HG02981 (cell line): Measurements from ENCODE around the gene GPR35.

Experiments used
- ATAC-seq: cut with Tn5 transposase; IDR thresholded peaks from one replicate; pipeline ENCODE4 v1.9.1; 2021; ENCODE audit warnings: mild to moderate bottlenecking, moderate library complexity; ENCODE audit not compliant: unreplicated experiment

GPR35 gene

DNA sequence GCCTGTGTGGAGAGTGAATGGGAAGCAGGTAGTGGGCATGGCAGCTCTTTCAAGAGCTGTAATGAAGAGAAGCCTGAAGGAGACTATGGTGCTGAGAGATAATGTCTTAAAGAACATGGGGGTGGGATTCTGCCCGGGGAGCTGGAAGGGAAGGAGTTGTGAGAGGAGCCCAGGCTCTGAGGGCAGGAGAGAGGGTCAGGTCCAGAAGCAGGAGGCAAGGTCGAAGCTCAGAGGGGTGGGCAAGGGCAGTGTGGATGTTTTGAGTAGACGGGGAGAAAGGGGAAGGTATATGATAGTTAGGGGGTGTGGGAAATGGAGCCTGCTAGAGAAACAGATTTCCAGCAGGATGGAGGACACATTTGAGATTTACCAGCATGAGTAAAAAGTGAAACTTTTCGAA is 36.6 kb upstream of the GPR35 start:
- no peak for ATAC-seq

DNA sequence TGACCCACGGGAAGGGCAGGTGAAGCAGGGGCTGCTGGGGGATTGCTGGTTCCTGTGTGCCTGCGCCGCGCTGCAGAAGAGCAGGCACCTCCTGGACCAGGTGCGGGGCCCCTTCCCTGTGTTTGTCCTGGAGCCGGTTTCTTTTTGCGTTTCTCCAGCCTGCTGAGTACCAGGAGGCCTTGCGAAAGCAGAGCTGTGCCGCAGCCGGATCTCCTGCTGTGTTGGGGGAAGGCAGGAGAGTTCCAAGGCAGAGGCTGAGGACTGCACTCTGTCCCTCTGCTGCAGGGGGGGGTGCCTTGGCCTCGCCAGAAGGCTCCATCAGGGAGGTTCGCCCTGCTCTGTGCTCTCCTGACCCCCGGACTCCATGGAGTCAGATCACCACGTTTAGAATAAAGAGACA is 35.9 kb upstream of the GPR35 start:
- no peak for ATAC-seq

DNA sequence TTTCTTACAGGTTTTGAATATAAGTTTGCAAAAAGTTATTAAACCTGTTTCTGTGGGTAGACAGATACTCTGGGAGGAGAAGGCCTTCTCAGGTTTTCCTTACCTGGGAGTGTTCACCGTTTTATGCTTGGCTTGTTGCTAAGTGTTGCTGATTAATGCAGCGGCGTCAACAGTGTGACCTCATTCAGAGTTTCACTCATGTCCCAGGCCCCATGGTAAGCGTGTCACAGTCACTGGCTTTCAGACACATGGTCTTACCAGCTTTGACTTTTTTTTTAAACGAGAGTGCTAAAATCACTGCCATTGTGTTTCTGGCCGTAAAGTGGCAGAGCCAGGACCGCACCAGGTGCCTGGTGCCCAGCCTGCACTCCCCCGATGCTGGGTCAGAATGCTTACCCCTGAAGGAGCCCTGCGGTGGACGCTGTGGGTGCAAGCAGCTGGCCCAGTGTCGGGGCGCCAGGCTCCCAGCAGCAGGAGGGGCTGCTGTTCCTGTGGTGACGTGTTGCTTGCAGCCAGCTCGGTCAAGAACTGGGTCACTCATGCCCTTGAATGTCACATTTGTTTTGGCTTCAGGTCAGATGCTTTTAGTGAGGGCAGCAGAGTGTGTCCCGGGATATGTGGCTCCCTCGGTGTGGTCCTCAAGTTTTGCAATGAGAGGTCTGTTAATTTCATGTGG is 35.3 kb upstream of the GPR35 start:
- no peak for ATAC-seq

DNA sequence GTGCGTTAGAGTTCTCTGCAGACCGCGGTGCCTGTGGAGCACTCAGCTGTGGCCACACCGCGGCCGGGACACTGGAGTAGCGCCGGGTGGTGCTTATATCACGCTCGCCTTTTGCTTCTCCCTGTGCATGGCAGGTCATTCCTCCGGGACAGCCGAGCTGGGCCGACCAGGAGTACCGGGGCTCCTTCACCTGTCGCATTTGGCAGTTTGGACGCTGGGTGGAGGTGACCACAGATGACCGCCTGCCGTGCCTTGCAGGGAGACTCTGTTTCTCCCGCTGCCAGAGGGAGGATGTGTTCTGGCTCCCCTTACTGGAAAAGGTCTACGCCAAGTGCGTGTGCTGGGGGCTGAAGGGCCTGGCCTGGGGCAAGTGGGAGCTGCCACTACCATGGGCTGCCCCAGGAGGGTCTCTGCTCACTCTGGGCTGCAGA is 34.6 kb upstream of the GPR35 start:
- ATAC-seq: no peak

DNA sequence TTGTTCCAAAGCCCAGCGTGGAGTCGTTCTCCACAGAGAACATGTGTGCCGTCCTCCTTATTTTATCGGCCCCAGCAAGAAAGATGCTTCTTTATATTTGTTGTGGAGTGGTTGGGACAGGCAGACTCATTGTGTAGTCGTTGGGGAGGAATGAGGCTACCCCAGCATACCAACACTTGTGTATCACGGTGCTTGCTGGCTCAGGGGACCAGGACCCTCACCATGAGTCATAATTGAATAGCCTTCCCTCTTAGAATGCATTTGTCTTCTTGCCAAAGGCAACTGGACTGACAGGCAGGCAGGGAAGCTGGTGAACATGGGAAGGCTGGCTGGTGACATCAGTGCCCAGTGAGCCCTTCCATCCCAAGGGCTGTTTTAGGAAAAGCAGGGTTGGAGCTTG is 34.1 kb upstream of the GPR35 start:
- ATAC-seq: no peak

DNA sequence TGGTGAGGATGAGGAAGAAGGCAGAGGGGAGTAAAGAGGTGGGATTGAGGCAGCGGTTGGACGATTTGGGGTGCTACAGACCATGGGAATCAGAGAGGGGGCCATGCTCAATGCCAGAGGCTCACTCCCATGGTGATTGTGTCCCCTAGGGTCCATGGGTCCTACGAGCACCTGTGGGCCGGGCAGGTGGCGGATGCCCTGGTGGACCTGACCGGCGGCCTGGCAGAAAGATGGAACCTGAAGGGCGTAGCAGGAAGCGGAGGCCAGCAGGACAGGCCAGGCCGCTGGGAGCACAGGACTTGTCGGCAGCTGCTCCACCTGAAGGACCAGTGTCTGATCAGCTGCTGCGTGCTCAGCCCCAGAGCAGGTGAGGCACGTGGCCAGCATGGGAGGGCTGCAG is 33.5 kb upstream of the GPR35 start:
- no peak for ATAC-seq

DNA sequence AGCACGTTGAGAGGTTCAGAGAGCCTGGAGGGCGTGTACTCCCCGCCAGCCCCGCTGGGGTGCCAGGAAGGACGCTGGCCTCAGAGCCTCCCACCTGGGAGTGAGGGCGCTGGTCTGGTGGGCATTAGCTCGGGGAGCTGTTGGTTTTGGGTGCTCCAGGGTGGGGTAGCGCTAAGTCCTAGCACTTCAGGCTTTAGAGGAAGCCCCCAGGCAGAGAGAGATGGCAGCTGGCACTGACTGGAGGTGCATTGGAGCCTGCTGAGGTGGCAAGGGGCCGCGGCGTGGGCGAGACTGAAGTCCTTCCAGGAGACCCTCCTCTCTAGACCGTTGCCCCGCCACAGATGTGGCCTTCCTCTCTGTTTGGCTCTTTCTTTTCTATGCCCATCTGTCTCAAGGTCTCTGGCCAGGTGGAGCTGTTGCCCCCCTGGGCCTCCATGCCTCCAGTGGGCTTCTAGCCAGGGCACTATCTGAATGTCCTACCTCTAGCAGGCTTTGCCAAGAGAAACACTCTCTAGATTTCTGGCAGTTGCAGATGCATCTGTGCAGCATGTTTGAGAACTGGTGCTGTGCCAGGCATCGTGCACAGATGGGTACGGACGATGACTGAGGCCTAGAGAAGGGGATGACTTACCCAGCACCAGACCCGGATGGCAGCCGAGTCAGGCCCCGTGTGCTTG is 32.1 kb upstream of the GPR35 start:
- ATAC-seq: no peak

DNA sequence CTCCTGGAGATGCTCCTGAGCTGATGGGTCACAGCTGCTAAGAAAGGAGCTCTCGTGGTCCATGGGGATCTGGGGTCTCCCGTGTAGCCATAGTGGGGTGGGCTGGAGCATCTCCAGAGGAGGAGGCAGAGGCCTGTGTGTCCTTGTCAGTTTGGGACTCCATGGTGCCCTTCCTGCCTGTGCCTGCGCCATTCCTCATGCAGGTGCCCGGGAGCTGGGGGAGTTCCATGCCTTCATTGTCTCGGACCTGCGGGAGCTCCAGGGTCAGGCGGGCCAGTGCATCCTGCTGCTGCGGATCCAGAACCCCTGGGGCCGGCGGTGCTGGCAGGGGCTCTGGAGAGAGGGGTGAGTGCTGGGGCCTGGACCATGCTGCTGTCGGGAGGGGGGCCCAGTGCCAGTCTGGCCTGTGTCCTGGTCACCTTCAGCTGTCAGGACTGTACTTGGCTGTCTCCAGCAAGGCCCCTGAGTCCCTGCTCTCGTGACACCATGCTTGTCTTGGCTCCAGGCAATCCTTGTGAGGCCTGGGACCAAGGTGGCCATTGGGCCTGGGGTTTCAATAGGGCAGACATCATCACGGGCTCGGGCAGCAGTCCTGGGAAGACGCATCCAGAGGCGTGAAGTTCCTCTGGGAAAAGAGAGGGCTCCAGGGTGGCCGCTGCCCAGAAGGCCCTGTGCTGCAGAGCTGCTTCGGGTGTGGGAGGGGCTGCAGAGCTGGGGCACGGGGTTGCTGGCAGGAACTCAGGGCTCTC is 31.4 kb upstream of the GPR35 start:
- no peak for ATAC-seq

DNA sequence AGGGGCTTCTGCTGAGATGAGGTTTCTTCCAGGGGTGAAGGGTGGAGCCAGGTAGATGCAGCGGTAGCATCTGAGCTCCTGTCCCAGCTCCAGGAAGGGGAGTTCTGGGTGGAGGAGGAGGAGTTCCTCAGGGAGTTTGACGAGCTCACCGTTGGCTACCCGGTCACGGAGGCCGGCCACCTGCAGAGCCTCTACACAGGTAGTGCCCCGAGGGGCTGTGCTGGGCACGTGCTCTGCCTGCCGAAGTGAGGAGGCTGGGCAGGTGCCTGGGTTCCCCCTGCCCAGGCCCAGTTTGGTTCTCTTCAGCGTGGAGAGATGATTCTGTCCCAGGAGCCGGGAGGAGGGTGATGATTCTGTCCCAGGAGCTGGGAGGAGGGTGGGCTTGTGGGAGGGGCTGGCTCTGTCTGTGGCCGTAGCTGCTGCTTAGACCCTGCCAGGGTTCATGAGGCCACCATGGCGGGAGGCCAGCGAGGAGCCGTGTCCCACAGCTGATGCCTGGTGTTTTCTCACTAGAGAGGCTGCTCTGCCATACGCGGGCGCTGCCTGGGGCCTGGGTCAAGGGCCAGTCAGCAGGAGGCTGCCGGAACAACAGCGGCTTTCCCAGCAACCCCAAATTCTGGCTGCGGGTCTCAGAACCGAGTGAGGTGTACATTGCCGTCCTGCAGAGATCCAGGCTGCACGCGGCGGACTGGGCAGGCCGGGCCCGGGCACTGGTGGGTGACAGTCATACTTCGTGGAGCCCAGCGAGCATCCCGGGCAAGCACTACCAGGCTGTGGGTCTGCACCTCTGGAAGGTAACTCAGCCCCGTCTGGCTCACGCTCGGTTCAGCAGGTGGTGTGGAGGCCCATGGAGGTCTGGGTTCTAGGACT is 30.5 kb upstream of the GPR35 start:
- no peak for ATAC-seq

DNA sequence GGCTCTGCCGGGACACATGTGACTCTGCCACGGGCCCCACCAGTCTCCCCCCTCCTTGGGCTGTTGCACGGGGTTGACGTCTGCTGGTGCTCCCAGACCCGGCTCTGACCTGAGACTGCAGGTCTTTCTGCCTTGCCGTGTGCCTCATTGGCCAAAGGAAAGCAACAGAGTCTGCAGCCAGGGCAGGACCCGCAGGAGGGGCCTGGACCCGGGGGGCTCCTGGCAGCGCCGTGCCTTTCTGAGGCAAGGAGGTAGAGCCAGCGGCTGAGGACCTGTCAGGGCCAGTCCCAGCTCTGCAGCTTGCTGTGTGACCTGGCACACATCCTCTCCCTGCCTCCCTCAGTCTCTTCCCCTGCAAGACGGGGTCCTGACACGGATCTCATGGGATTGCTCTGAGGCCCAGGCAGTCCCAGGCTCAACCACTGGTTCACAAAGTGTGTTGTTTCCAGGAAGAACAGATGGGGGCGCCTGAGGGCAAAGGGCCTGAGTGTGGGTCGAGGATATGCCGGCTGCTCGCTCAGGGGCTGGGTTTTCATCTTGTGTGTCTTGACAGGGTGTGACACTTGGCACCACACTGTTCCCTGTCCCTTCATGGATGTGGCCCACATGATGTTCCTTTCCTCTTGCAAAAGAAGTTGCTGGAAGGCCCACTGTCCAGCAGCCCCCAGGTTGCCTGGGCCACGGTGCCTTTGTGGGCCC is 29.8 kb upstream of the GPR35 start:
- ATAC-seq: no peak

DNA sequence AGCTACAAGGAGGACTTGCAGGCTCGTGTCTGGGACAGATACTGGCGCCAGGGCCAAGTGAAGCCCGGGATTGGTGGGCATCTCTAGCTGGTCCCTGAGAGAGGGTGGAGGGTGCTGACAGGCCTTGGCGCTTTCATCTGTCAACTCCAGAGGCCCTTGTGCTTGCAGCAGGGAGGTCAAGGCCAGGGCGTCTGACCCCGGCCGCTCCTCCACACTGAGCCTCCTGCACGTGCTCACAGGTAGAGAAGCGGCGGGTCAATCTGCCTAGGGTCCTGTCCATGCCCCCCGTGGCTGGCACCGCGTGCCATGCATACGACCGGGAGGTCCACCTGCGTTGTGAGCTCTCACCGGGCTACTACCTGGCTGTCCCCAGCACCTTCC is 29.2 kb upstream of the GPR35 start:
- no peak for ATAC-seq

DNA sequence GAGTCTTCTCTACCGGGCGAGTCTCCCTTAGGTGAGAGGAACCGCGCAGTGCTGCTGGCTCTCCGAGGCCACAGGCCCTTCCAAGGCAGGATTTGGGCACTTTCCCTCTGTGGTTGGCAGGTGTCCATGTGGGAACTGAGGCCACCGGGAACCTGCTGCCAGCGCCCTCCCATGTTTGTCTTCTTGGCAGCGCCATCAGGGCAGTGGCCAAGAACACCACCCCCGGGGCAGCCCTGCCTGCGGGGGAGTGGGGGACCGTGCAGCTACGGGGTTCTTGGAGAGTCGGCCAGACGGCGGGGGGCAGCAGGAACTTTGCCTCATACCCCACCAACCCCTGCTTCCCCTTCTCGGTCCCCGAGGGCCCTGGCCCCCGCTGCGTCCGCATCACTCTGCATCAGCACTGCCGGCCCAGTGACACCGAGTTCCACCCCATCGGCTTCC is 28.8 kb upstream of the GPR35 start:
- no peak for ATAC-seq

DNA sequence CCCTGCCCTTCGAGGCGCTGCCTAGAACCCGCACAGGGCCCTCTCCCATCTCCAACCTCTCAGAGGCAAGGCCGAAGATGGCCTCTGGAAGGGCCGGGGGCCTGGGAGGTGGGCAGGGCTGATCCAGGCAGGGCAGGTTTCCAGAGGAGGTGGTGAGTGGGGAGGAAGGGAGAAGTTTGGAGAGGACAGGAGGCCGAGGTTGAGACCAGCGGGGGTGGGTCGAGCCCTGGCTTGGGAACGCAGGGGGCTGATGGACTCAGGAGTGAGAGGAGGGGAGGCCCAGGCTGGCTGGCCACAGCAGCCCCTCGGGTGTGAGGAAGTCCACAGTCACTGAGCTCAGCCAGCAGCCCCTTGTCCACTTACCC is 28.2 kb upstream of the GPR35 start:
- no peak for ATAC-seq

DNA sequence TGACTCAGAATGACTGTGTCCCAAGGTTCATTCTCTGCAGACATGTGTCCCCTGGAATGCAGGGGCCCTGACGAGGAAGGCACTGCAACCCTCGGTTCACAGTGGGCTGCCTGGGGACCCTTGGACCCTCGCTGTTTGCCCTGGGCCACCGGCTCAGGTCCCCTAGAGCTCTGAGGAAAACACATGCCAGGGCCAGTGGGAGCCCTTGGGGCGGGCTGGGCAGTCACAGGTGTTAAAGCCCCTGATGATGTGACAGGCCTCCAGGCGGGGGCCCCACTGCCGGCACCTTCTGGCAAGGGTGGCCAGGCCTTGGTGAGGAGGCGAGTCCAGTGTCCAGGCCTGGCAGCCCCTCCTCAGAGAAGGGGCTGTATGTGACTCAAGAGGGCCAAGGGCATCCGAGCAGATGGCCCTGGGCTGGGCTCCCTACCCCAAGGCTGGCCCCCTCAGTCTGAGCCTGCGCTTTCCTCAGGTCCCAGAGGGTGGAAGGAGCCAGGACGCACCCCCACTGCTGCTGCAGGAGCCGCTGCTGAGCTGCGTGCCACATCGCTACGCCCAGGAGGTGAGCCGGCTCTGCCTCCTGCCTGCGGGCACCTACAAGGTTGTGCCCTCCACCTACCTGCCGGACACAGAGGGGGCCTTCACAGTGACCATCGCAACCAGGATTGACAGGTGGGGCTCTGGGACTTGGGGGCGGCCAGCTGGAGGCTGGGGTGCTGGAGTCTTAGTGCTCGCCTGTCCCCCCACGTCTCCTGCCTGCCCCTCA is 27.7 kb upstream of the GPR35 start:
- ATAC-seq: no peak

DNA sequence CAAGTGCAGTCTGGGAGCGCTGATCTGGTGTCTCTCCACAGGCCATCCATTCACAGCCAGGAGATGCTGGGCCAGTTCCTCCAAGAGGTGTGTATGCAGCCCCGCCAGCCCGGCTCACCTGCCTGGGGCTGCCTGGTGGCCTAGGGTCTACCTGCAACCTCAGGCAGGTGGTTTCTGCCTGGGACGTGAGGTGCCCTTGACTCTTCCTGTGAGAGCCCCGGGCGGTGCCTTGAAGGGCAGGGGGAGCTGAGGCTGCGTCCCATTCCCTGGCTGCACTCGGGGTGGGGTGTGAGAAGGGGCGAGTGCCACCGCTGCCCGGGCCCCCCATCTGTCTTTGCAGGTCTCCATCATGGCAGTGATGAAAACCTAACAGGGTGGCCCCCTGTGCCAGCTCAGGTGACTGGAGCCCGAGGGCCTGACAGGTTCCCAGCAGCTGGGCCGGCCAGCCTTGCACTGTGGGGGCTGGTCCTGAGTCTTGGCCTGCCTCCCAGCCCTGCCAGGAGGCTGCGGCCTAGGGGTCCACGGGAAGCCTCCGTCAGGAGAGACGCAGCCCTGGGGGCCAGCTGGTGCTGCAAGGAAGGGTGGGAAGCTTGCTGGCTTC is 26.9 kb upstream of the GPR35 start:
- ATAC-seq: no peak

DNA sequence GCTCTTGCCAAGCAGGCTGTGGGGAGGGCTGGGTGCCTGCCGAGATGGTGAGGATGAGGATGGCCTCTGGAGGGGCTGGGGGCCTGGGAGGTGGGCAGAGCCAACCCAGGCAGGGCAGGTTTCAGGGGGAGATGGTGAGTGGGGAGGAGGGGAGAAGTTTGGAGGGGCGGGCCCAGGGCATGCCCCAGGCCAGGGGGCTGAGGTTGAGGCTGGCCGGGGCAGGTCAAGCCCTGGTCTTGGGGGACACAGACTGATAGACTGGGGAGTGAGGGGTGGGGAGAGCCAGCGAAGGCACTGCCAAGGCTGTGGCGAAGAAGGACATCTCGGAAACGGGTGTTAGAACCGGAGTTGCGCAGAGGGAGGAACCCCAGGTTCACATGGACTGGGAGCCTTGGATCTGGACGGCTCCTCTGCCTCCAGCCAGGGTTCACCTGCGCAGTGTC is 26.1 kb upstream of the GPR35 start:
- no peak for ATAC-seq

DNA sequence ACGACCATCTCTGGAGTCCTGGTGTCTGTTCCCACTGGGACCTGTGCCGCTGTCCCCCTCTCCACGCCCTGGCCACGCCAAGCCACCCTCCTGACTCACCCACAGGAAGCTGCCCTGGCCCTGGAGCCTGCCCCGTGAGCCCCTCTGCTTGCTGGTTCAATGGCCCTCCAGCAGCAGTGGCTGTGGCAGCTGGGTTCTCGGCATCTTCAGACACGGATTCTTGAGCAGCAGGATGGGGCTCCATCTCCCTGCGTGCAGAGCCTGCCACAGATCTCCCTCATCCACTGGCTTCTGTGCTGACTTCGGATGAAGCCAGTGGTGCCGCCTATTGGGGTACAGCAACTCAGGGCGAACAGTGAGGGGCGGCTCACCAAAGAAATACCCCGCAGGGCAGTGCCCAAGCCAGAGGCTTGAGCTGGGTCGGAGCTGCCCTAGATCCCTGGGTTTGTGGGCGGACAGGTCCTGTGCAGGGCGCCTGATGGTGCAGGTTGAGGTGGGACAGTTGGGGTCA is 24.8 kb upstream of the GPR35 start:
- no peak for ATAC-seq

DNA sequence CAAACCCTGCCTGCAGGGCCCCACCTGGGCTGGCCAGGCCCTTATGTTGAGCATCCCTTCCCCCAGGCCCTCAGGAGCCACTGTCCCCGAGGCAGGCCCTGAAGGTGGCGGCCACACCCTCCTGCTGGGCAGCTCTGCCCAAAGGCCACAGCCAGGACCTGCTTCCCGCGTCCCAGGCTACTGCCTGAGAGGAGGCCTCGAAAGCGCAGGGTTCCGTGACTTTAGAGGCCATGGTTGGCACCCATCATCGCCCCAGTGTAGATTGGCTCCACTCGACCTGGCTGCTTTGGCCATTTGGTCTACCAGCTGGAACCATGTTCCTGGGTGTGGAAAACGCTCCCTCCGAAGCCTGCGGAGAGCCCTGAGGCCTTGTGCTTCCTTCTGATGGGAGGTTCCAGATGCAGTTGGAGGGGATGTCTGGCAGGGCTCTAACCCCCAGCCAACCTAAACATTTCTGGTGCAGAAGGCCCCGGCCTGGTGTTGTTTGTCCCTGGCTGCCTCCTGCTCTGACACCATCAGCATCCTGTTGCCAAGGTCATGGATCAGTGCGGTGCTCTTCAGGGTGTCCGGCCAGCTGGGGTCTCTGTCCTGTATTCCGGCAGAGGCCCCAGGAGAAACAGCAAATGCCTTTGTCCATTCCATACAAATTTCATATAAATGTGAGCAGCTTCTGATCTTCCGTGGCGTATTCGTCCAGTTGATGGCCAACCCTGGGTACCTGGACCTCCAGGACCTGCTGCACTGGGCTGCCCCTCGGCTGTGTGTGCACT is 24.0 kb upstream of the GPR35 start:
- no peak for ATAC-seq

DNA sequence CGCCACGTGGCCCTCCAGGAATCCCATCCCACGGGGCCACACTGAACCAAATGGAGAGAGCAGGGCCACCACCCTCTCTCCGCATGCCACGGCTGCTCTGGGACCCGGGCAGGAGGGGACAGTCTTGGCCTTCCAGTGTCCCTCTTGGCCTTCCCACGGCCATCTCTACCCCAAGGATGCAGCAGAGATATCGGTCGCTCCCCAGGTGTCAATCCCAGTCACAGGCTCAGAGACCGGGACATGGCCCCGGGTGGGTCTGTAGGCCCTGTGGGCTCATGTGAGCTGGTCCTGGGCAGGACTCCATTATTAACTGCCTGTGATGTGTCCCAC is 23.5 kb upstream of the GPR35 start:
- no peak for ATAC-seq
